HTERT RPE-1 (cell line): ENCODE results near the gene IGSF22.

ENCODE experiments used
- in situ Hi-C: fragments of 300-500 bp; cut with MboI; formaldehyde crosslinking; loops from 4 replicates; pipeline ENCODE4 v1.14.3; 2020; ENCODE audit warnings: low sequenced_read_pairs

Gene IGSF22

GRCh38 chr11:18714443-18714780, 11.6 kb downstream of the IGSF22 start:
- in situ Hi-C loops = no loop called here

- in situ Hi-C loops = no loop called here
Measured at GRCh38 chr11:18713646-18714442, 12.1 kb downstream of the IGSF22 start.

GRCh38 chr11:18710545-18710944, 15.4 kb downstream of the IGSF22 start:
- in situ Hi-C loops = no loop called here

- in situ Hi-C loops = no loop called here
Measured at GRCh38 chr11:18709414-18709813, 16.6 kb downstream of the IGSF22 start.

GRCh38 chr11:18707811-18708340, 18.1 kb downstream of the IGSF22 start:
- in situ Hi-C loops = no loop called here

- in situ Hi-C loops = no loop called here
Measured at GRCh38 chr11:18706330-18707243, 19.4 kb downstream of the IGSF22 start.

- in situ Hi-C loops = no loop called here
Measured at GRCh38 chr11:18705651-18706281, 20.2 kb downstream of the IGSF22 start.

- in situ Hi-C loops = no loop called here
Measured at GRCh38 chr11:18704698-18705097, 21.3 kb downstream of the IGSF22 start.

- in situ Hi-C loops = no loop called here
Measured at GRCh38 chr11:18704045-18704645, 21.8 kb downstream of the IGSF22 start.

- in situ Hi-C loops = no loop called here
Measured at GRCh38 chr11:18703001-18703763, 22.8 kb downstream of the IGSF22 start.

GRCh38 chr11:18701614-18702216, 24.3 kb downstream of the IGSF22 start:
- in situ Hi-C loops = no loop called here

GRCh38 chr11:18700872-18701271, 25.1 kb downstream of the IGSF22 start:
- in situ Hi-C loops = no loop called here

- in situ Hi-C loops = no loop called here
Measured at GRCh38 chr11:18700375-18700774, 25.6 kb downstream of the IGSF22 start.

- in situ Hi-C loops = no loop called here
Measured at GRCh38 chr11:18699848-18700261, 26.1 kb downstream of the IGSF22 start.

- in situ Hi-C loops = no loop called here
Measured at GRCh38 chr11:18699269-18699596, 26.8 kb downstream of the IGSF22 start.

GRCh38 chr11:18698341-18699268, 27.4 kb downstream of the IGSF22 start, which contains the start of gene TMEM86A:
Gene TMEM86A (plus strand): TSS chr11:18698779. CDS start chr11:18698887, 108 bp downstream.
- in situ Hi-C loops = no loop called here

- in situ Hi-C loops = no loop called here
Measured at GRCh38 chr11:18697576-18697975, 28.4 kb downstream of the IGSF22 start.

GRCh38 chr11:18696638-18697225, 29.3 kb downstream of the IGSF22 start:
- in situ Hi-C loops = no loop called here
